ENCODE results near the gene PPFIBP2.

DNA sequence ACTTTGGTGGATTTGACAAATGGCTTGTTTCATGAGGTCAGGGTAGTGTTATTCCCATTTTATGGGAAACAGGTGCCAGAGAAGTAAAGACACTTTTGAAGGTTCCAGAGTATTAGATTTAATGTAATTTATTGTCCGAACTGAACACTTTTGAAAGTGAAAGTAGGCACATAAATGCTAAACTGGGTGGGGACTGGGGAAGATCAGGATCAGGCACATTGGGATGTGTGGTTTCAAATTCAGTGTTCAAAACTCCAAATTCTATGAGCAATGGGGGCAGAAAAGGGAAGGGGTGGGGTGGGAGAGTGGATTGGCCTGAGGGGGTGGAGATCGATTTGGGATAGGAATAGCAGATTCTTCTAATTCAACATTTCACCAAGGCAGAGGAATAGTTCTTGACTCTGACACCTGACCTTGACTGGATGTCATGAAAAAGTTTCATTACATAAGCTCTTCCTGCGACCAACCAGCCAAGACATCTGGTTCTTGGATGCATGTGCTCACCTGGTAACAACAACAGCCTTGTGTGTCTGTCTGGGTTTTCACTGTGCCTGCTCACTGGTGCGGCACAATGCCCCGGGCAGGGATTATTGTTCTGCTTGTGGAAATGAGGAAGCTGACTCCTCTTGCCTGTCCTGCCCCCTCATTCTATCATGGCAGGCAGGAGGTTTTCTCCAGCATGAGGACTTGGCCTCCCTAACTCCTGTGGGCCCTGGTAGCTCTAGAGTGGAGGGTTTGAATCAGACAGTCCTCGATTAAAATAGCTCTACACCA lies 10.8 kb downstream of the PPFIBP2 start:
- TF ChIP-seq CTCF (IDR thresholded peaks at IDR 0.05) (no peak), POLR2A (IDR thresholded peaks at IDR 0.05; ENCODE audit: low read depth) (no peak), POLR2AphosphoS5 (IDR thresholded peaks at IDR 0.05) (no peak), EP300 (IDR thresholded peaks at IDR 0.05) (no peak)

Data from esophagus muscularis mucosa (tissue), 4 donors.